Stimulated activated CD4-positive, alpha-beta T cell treated with anti-CD3 and anti-CD28 coated beads, Interleukin-4, amount 100 ng/mL, for 1 hour (primary cell): ENCODE results near the gene CEACAM18.
"Not testable (repeated sequence)": the region's sequence is repeated elsewhere in the genome, so short reads cannot be mapped to it uniquely, and the experiment has no call there.

Source experiments
- DNase-seq: peaks from one replicate; pipeline ENCODE4 v3.0.0-alpha.2; 2020

Gene CEACAM18

DNA sequence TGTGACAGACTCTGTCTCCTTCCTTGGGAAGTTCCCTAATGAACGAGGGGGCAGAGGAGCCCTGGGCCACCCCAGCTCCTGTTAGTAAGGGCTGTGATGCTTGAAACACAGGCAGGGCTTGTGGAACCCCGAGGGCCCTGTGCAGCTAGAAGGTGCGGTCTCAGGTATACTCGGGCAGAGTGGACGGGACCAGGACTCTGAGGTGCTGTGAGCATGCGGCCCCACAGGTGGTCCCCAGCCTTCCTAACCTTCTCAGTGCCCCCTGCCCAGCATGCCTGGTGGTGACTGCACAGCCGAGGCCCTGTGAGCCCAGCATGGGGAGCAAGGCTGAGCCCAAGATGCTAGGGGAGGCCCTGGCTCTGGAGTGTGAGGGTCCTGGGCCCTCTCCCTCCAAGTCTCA is 16.1 kb upstream of the CEACAM18 start:
- DNase-seq = no peak

DNA sequence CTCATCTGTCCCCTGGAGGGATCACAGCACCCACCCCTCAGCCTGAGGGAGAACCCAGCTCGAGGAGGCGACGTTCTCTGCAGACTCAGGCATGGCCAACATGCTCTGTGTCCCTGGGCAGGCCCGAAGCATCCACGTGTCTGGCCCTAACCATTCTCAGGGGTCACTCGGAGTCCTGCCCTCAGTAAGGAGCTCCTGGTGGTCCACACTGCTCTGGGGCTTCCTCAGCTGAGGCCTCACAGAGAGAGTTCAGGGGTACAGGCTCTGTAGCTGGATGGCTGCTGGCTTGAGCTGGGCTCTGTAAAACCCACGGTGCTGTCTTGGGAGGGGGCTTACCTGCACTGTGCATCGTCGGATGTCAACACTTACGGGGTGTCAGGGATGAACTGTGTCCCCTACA is 15.7 kb upstream of the CEACAM18 start:
- DNase-seq = no peak

DNA sequence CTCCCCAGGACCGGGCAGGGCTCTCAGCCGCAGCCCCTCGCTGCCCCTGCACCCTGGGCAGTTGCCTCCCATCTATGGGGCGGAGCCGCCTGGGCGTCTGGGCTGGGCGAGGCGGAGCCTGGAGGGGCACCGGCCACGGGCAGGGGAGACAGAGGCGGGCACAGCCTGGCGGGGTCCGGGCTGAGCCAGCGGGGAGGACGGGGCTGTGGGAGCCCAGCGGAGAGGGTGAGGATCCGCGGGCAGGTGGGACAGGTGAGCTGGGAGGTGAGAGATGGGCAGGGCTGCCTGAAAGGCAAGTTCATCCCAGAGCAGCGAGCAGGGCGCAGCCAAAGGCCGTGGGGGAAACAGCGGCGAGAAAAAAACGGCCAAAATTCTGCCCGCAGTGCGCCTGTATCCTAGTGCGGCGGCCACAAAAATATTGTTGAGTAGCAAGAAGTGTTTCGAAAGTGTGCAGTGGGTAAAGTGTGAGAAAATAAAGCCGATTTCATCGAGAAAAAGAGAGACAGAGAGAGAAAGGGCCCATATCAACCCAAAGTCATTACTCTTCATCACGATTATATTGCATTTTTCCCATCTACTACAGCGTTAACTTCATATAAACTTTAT is 14.3 kb upstream of the CEACAM18 start:
- DNase-seq = not testable (repeated sequence)

DNA sequence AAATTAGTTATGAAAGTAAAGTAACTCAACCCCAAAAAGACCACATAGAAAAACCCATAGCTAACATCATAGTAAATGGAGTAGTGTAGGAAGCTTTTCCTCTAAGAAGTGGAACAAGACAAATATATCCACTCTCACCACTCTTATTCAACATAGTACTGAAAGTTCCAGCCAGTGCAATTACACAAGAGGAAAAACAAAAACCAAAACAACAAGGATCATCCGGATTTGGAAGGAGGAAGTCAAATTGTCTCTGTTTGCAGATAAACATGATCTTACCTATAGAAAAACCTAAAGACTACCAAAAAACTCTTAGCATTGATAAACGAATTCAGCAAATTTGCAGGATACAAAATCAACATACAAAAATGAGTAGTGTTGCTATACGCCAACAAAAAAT is 11.6 kb upstream of the CEACAM18 start:
- DNase-seq = no peak

DNA sequence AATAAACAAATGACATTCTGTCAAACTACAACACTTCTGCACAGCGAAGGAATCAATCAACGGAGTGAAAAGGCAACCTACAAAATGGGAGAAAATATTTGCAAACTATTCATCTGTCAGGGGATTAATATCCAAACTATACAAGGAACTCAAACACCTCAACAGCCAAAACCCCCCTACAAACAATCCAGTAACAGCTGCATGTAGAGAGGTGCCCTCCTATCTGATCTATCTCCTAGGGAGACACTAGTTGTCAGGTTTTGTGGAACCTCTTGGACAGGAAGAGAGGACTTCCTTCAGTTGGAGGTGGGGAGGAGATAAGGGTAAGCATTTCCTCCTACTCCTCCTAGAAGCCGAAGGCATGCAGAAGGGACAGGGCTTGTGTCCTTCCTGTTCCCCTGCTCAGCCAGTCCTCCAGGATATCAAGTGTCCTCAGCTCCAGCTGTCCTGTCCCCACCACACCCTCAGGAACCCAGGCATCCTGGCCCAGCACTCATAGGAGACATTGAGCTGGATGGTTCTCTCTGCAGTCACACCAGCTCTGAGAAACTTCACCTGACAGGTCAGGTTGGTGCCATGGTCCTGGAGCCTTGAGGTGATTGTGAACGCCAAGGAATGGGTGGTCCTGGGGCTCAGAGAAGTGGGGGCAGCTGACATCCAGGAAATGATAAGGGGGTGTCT is 10.3 kb upstream of the CEACAM18 start:
- no peak for DNase-seq

DNA sequence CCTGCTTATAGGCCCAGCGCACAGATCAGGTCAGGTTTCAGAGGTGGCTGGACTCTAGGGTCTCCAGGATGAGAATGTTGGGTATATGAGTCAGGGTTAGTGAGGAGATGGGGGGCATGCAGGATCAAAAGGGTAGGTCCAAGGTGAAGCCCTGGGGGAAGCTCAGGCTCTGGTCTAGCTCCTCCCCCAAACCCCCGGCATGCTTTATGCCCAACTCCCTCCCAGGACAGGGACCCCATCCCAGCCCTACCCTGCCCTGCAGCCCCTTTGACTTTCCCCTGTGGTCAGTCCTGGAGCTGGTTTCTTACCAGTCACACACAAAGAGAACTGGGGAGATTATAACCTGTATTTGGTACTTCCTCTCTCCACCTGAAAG is 9.8 kb upstream of the CEACAM18 start:
- no peak for DNase-seq

DNA sequence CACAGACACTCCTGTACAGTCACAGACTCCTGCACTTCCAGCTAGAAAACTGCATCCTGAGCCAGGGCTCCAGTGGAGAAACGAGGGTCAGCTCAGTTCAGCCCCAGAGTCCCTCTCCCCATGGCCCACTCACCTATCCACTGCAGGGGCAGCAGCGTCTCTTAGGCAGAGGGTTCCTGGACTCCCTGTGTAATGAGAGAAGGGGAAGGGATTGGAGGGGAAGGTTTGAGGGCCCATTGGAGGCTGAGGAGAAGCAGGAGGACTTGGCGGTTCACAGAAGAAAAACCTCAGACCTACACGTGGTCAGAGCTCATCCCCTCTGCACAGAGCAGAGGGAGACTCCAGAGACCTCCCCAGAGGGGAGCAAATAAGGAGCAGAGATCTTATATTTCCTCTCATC is 9.2 kb upstream of the CEACAM18 start:
- no peak for DNase-seq

DNA sequence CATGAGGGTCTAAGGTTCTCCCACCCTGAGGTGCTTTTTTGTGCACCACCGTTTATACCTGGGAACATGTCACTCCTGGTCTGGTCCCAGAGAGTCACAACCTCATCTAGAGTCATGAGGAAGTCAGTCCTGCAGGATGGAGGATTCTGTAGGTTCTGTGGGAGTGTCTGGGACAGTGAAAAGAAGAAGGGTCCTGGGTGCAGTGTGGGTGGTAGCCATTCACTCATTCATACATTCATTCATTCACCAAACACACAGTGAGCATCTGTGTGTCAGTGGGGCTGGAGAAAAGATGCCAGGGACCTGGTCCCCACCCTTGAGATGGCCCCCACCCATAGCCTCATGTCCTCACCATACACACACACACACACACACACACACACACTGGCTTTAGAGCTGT is 8.7 kb upstream of the CEACAM18 start:
- DNase-seq = no peak

DNA sequence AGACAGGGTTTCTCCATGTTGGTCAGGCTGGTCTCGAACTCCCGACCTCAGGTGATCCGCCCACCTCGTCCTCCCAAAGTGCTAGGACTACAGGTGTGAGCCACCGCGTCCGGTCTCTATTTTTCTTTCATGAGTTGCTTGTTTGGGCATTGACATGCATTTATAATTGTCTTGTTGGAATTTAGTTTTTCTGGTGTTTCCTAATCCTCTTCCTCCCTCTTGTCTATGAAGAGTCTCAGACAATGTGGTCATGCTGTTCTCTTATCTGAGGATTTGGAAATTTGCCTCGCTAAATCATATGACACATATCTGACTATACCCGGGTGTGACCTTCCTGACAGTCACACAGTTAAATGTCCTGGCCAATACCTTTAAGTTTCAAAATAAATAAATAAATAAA is 7.4 kb upstream of the CEACAM18 start:
- DNase-seq = no peak

DNA sequence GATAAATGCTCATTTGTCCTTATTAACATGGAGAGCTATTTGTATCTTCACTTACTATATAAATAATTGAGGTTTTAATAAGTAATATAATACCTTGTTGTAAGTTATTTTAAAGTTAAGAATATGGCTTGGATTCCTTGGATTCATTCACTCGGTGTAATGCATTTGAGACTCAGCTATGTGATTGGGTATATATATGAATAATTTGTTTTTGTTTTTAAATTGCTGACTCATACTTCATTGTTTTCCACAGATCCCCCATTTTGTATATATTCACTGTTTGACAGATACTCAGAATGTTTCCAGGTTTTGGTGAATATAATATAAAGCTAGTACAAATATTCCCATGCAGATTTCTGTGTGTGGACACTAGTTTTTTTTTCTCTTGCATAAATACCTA is 6.8 kb upstream of the CEACAM18 start:
- no peak for DNase-seq

DNA sequence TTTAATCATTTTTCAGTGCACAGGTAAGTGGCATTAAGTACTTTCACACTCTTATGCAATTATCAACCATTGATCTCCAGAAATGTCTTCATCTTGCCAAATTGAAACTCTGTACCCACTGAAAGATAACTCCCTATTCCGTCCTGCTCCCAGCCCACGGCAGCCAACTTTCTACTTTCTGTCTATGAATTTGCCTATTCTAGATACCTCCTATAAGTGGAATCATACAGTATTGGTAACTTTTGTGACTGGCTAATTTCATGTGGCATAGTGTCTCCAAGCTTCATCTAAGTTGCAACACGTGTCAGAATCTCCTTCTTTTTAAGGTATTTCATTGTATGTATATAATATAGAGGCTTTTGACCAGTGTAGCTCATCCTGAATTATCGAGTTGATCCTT is 5.7 kb upstream of the CEACAM18 start:
- DNase-seq = no peak

DNA sequence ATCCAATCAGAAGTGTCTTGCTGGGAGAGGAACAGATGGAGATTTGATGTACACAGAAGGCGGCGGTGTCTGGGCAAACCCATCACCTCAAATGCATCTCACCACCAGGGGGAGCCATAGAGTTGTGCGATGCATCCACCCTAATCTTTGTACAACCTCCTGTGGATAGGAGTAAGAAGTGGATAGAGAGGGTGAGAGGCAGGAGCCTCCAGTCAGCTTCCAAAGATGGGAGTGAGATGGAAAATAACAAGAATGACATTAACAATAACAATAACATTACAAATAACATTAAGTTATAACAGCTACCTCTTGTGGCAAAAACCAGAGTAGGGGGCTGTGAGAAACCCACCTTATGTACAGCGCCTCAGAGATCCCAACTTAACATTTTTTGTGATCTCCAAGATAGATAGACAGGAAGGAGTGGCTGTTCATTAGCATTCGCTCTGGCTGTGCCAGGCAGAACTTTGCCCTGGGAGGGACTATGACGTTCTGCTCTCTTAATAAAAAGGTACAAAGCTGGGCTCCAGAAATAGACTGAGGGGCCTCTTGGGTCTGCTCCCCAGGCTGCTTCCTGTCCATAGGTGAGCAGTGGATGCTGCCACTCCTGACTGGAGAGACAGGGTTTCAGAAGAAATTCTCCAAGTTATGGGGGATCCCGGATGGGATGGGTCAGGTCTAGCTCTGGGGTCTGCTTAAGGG is 5.2 kb upstream of the CEACAM18 start:
- DNase-seq = peak; percentile 85

DNA sequence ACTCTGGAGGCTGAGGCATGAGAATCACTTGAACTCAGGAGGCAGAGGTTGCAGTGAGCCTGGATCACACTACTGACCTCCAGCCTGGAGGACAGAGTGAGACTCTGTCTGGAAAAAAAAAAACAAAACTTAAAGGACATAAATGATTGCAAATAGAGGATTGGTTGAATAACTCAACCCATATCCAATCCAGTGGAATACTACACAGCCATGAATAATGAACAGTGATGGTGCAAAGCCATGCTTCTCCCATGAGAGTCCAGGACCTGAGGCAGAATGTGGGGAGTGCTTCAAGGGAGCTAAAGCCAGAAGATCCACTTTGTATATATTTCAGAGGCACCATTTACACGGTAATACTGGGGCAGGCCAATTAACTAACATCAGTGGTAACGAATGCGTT is 2.2 kb upstream of the CEACAM18 start:
- DNase-seq = no peak

DNA sequence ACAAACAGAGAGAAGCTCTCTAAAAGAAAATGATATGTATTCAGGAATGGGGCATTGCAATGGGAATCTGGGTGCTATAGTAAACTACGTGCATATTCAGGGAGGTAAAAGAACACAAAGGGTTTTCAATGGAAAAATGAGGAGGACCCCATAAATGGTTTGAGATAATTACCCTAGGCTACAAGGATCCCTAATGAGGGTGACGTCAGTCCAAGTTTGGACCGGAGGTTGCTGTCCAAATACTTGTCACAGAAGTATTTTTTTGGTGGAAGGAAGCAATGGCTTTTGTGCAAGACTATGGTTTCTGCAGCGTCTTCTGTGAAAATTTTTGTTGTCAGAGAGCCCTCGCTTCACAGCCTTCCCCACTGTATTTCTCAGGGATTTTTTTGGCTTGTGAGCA is 995 bp upstream of the CEACAM18 start:
- no peak for DNase-seq

DNA sequence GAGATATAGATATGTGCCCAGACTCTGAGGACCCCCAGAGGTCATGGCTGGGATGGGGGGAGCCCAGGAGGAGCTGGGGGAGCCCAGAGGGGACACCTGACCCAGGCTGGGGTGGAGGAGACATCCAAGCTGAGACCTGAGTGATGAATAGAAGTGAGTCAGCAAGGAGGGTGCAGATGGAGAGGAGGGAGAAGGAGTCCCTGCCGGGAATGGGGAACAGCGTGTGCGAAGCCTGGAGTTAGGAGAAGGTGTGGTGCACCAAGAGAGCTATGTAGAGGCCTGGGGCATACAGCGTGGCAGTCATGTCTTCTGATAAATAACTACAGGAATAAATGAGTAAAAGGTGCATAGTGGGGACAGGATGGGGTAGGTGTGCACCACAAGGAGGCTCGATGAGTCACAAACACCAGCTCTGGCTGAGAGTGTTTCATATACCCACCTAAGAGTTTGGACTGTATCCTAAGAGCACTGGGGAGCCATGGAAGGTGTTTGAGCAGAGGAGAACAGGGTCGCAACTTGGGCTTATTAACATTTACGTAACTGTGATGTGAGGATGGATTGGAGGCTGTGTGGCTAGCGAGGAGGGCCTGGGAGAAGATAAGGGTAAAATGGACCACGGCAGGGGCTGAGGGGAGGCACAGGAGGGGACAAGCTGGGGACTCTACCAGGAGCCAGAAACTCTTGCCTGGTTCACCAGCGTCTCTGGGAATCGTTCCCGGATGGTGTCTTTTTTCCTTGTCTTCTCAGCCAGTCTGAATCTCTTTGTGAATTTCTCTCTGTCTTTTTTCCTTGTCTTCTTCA is 1.4 kb downstream of the CEACAM18 start:
- peak; percentile 25 for DNase-seq

DNA sequence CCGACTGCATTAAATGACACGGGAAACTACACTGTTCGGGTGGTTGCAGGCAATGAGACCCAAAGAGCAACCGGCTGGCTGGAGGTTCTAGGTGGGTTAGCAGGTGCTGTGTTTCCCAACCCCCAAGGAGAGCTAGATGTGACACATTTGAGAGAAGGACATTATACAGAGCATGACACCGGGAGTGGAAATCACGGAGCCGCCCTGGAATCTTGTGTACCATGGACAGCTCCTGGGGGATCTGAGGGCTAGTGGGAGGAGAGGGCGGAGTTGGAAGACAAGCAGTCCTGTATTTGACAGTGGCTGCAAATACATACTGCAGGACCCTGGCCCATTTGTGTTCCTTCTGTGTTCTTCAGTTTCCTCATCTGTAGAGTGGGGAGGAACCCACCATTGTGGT is 2.3 kb downstream of the CEACAM18 start:
- peak; percentile 21 for DNase-seq

DNA sequence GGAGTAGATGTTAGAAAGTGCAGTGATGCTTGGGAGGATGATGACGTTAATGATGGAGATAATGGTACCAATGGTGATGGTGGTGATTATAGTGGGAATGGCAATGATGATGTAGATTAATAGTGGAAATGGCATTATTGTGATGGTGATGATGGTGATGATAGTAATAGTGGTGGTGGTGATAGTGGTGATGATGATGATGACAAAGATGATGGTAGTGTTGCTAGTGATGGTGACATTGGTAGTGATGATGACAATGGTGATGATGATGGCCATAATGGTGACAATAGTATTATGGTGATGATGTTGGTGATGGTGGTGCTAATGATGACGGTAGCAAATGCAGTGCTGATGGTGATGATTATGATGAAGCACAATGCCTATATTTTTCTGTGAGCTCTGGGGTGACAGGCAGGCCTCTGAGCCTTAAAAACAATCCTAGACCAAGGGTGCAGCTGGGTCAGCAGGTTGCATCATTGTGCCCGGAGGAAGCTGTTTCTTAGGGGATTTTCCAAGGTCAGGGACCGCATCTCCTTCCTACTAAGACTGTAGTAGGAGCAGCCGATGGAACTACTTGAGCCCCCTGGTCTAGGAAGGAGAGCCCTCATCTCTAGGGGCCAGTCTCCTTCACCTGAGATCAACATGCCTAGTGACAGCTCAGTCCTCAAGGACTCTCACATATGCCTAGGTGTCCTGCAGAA is 7.8 kb downstream of the CEACAM18 start:
- no peak for DNase-seq

DNA sequence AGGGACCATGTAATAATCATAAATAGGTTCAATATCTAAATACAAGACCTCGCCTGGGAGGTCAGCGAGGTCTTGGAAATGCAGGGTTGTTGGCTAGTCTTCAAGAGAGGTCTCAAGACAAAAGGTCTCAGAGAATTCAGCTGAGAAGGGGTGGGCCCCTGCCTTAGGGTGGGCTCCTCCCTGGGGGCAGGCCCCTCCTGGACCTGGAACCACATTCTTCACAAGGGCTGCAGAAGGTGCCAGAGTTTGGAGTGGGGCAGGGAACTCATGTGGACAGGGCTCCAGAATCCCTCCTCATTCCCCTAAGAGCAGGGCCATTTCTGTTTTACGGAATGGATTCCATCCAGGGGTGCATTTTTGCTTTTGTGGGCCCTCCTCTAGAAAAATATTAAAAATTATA is 10.2 kb downstream of the CEACAM18 start:
- DNase-seq = no peak

DNA sequence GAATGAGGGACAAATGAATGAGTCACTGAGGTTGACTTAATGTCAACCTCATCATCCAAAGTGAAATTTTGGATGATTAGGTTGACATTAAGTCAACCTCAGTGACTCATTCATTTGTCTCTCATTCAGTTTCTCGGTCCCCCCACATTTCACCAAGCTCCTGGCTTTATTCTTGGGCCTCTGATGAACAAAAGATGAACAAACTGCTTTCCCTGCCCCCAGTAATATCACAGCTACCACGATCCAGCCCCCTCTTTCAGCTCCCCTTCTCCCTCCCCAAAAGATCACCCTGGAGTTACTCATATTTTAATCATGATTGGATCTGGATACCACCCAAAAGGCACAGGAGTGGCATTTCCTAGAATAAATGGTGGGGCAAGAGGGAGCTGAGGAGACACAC is 10.8 kb downstream of the CEACAM18 start:
- no peak for DNase-seq

DNA sequence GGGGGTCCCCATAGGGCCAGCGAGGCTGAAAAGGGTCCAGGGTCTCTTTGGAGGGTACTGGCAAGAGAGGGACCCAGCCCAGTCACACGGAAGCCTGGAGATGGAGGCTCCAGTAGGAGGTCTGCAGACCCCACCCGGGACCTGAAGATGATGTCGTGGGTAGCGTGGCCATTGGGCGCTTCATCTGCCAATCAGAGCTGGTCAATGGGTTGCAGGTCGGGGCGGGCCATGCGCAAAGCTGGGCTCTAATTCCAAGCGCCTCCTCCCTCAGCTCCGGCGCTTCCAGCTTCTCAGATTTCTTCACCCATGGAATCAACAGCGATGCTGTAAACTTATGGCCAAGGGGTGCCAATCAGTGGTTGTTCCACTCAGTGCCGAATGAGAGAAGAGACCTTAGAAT is 12.3 kb downstream of the CEACAM18 start:
- DNase-seq = no peak

DNA sequence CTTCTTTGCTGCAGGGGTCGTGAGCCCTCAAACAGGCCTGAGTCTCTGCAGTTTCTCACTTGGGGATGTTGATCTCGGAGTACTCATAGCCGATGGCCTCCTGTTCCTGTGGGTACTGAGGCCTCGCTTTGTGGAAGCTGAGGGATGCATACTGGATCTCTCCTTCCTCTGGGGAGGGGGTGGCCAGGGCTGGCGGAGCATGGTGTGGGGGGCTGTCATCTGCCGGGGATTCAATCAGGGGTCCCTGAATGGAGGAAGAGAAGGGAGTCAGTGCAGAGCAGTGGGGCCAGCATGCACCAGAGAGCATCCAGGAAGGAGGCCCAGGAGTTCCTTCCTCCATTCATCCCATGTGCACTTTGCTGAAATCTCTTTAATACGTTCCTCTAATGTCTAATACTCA is 13.2 kb downstream of the CEACAM18 start:
- no peak for DNase-seq

DNA sequence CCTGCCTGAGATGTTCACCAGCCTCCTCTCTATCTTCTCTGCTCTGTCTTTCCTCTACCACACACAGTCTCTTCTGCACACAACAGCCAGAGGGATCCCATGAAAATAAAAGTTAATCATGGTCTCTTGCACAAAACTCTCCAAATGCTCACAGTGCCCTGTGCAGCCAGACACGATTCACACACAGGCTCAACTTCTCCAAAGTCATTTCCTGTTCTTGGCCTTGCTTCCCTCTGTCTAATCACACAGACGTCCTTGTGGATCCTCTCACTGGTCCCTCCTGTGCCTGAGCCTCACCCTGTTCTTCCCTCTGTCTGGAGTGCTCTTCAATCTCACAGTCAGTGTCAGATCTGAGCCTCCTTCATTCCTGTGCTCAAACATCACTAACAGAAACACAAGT is 15.4 kb downstream of the CEACAM18 start:
- no peak for DNase-seq

DNA sequence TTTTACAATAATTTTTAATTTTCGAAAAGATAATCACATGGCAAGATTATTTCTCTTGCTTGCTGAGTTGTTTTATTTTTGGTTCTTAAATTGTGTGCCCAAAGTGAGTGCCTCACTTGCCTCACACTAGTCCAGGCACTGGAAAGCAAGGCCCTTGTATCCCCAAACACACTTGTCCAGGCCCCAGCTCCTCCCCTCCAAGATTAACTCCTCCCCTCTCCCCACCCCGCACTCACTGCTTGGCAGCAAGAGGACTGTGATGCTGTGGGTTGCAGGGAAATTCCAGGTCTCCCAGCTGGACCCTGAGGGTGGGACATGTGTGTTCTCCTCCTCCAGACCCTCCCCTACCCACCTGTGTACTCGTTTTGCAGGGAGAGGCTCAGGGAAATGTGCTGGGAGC is 19.3 kb downstream of the CEACAM18 start:
- no peak for DNase-seq
